Measurements from ENCODE around the gene NPC1.

- TF ChIP-seq CTCF (IDR thresholded peaks at IDR 0.05; ENCODE audit: extremely low read depth in 1 of 2, insufficient read depth in 1 of 2, low read depth in 1 of 2, low read length in 2 of 2) (no peak), POLR2A (IDR thresholded peaks at IDR 0.05; ENCODE audit: low read depth, low read length) (no peak), EZH2 (IDR thresholded peaks at IDR 0.05; ENCODE audit: borderline replicate concordance, low read depth, low read length, severe bottlenecking) (no peak), JUN (IDR thresholded peaks at IDR 0.05; ENCODE audit: borderline replicate concordance, insufficient read depth, insufficient read length, low read depth) (no peak), POLR2AphosphoS5 (IDR thresholded peaks at IDR 0.05; ENCODE audit: insufficient read depth, low read depth, low read length) (no peak)
Measured at GRCh38 chr18:23536204-23536603, 50.1 kb downstream of the NPC1 start.

Measured in endothelial cell of umbilical vein (primary cell).